B cell (primary cell): ENCODE measurements around the gene C6orf52.

Experiments
- CTCF ChIP-seq: fragments of 200-600 bp; IDR thresholded peaks from one replicate; pipeline ENCODE4 v1.8.0; 2022; ENCODE audit warnings: antibody characterized with exemption, mild to moderate bottlenecking
- EZH2 ChIP-seq: IDR thresholded peaks from 2 replicates; pipeline ENCODE4 v1.6.1; 2012; ENCODE audit warnings: borderline replicate concordance, low read depth, mild to moderate bottlenecking, moderate library complexity, low read length; ENCODE audit not compliant: insufficient read depth, poor library complexity, severe bottlenecking

- TF ChIP-seq CTCF (no peak), EZH2 (no peak)
These were observed 28.6 kb upstream of the C6orf52 start, which contains the start of gene TMEM14C for GRCh38 chr6:10722820-10723566.
